ENCODE results near the gene PLA2G2C. TPM values are rescaled to one million over a fixed set of nuclear protein-coding genes. Genes with fewer than 3 reads are reported as not detected.

Gene PLA2G2C
- total RNA-seq, 4 donors from 2014 or later: not detected

- no peaks in the 10 kb centered on the region for H3K9me3 ChIP-seq
- H3K36me3 ChIP-seq: no peaks in the 10 kb centered on the region
- no peak overlapping the region for H3K4me3 ChIP-seq
- H3K27ac ChIP-seq: no peak overlapping the region
- in situ Hi-C loops (cut with MboI; ENCODE audit: low sequenced_read_pairs in 4 of 4) (no loop called here), intact Hi-C loops (cut with DNase I; ENCODE audit: low total_unique reads) (loop anchor here (2.0 kb wide), 1 partner anchor 29 kb away; no protein-coding TSS in a partner anchor)
- TF ChIP-seq, protein P1, sequence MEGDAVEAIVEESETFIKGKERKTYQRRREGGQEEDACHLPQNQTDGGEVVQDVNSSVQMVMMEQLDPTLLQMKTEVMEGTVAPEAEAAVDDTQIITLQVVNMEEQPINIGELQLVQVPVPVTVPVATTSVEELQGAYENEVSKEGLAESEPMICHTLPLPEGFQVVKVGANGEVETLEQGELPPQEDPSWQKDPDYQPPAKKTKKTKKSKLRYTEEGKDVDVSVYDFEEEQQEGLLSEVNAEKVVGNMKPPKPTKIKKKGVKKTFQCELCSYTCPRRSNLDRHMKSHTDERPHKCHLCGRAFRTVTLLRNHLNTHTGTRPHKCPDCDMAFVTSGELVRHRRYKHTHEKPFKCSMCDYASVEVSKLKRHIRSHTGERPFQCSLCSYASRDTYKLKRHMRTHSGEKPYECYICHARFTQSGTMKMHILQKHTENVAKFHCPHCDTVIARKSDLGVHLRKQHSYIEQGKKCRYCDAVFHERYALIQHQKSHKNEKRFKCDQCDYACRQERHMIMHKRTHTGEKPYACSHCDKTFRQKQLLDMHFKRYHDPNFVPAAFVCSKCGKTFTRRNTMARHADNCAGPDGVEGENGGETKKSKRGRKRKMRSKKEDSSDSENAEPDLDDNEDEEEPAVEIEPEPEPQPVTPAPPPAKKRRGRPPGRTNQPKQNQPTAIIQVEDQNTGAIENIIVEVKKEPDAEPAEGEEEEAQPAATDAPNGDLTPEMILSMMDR (IDR thresholded peaks at IDR 0.05 in 4 of 5, conservative IDR thresholded peaks at IDR 0.05 in 1 of 5): no peak
- no peak for TF ChIP-seq POLR2A (IDR thresholded peaks at IDR 0.05)
- ATAC-seq: no peak
- H3K4me1 ChIP-seq: no peaks in the 10 kb centered on the region
- peaks cover 0 to 3% (median 0%) of the 10 kb centered on the region in 3 donors for H3K27me3 ChIP-seq
- DNase-seq: no peak
These were observed 62.4 kb downstream of the PLA2G2C start for GRCh38 chr1:20123722-20124455.

DNA sequence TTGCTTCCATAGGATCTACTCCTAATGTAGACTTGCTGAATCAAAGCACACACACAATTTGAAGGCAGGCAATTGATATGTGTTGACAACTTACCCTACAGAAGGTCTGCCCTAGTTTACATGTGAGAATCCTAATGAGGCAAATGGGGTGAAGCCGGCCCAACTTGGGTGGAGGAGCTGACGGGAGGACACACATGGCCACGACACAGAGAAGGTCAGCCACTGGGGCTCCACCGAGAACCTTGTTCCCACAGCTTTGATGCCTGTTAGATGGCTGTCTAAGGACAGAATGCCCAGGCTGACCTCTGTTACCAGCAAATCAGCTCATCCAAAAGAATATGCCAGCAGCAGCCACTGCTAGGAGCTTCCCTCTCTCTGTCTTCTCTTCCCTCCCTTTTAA is 65.5 kb downstream of the PLA2G2C start:
- Histone ChIP-seq H3K9me3 (no peaks in the 10 kb centered on the region), H3K4me1 (no peaks in the 10 kb centered on the region), H3K27ac (no peak overlapping the region), H3K36me3 (no peaks in the 10 kb centered on the region), H3K4me3 (no peak overlapping the region), H3K27me3 (peaks cover 0 to 3% (median 0%) of the 10 kb centered on the region in 3 donors)
- ATAC-seq (no peak), DNase-seq (no peak)
- intact Hi-C loops (cut with DNase I; ENCODE audit: low total_unique reads): no loop called here
- TF ChIP-seq, protein P1 (IDR thresholded peaks at IDR 0.05 in 4 of 5, conservative IDR thresholded peaks at IDR 0.05 in 1 of 5): no peak
- no peak for TF ChIP-seq POLR2A (IDR thresholded peaks at IDR 0.05)
- in situ Hi-C loops (cut with MboI; ENCODE audit: low sequenced_read_pairs in 4 of 4): no loop called here

GRCh38 chr1:20119347-20119746 is 67.0 kb downstream of the PLA2G2C start, which contains the start of gene PLA2G2D:
PLA2G2D (minus strand) TSS chr1:20119536; CDS start chr1:20119498, 38 bp downstream.
- in situ Hi-C loops (cut with MboI; ENCODE audit: low sequenced_read_pairs in 4 of 4): no loop called here
- ATAC-seq (no peak), DNase-seq (no peak)
- Histone ChIP-seq H3K36me3 (no peaks in the 10 kb centered on the region), H3K4me3 (no peak within 1 kb of the TSS), H3K9me3 (no peaks in the 10 kb centered on the region), H3K27me3 (peaks cover 0 to 3% (median 2%) of the 10 kb centered on the region in 3 donors), H3K4me1 (no peaks in the 10 kb centered on the region), H3K27ac (no peak within 1 kb of the TSS)
- no peak for TF ChIP-seq POLR2A (IDR thresholded peaks at IDR 0.05)
- TF ChIP-seq, protein P1 (IDR thresholded peaks at IDR 0.05 in 4 of 5, conservative IDR thresholded peaks at IDR 0.05 in 1 of 5): no peak
- intact Hi-C loops (cut with DNase I; ENCODE audit: low total_unique reads): no loop called here

DNA sequence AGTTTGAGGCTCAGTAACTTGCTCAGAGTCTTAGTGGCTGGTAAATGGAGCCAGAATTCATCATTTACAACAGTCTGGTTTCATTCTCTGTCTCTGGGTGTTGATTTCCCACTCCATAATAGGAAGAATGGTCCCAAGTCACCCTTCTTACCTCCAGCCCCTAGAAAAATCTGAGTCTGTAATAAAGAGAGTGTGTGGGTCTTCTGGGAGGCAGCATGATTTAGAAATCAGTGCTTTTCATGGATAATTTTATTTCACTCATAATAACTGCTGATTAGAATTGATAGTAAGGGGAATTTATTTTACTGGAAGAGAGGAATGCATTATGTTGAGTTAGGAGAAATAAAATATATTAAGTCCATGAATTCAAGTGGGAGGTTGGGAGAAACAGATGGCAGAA is 69.1 kb downstream of the PLA2G2C start:
- no peak overlapping the region for H3K27ac ChIP-seq
- no peaks in the 10 kb centered on the region for H3K36me3 ChIP-seq
- intact Hi-C loops (cut with DNase I; ENCODE audit: low total_unique reads) (no loop called here), in situ Hi-C loops (cut with MboI; ENCODE audit: low sequenced_read_pairs in 4 of 4) (no loop called here)
- no peaks in the 10 kb centered on the region for H3K4me1 ChIP-seq
- DNase-seq (no peak), ATAC-seq (no peak)
- peaks cover 0 to 3% (median 0%) of the 10 kb centered on the region in 3 donors for H3K27me3 ChIP-seq
- TF ChIP-seq, protein P1 (IDR thresholded peaks at IDR 0.05 in 4 of 5, conservative IDR thresholded peaks at IDR 0.05 in 1 of 5): no peak
- TF ChIP-seq POLR2A (IDR thresholded peaks at IDR 0.05): no peak
- no peaks in the 10 kb centered on the region for H3K9me3 ChIP-seq
- no peak overlapping the region for H3K4me3 ChIP-seq

All from gastrocnemius medialis (tissue), 4 donors.